ENCODE data around the gene PURA.

- TF ChIP-seq EP300 (IDR thresholded peaks at IDR 0.05) (no peak), CTCF (IDR thresholded peaks at IDR 0.05) (no peak), POLR2A (IDR thresholded peaks at IDR 0.05) (no peak), POLR2AphosphoS5 (IDR thresholded peaks at IDR 0.05) (no peak)
Observed at GRCh38 chr5:140151144-140152021, 37.5 kb downstream of the PURA start.

All from suprapubic skin (tissue), 4 donors.